Subcutaneous abdominal adipose tissue (tissue), 5 donors: ENCODE data around the gene OR52L1.

Source experiments
- H3K27ac ChIP-seq: one replicate; pipeline ENCODE4 v1.7.0; 2013; ENCODE audit warnings: low read depth, mild to moderate bottlenecking, inconsistent platforms, low read length, moderate library complexity
- H3K27me3 ChIP-seq, 5 donors: one replicate each; pipeline ENCODE4 v1.7.0; 2013; ENCODE audit warnings: low read length in 5 of 5, inconsistent platforms in 1 of 5; ENCODE audit not compliant: control insufficient read depth in 5 of 5, insufficient read depth in 4 of 5
- H3K36me3 ChIP-seq, 5 donors: one replicate each; pipeline ENCODE4 v1.7.0; 2013; ENCODE audit warnings: low read length in 5 of 5; ENCODE audit not compliant: control insufficient read depth in 5 of 5, insufficient read depth in 5 of 5
- H3K4me1 ChIP-seq, 5 donors: one replicate each; pipeline ENCODE4 v1.7.0; 2013; ENCODE audit warnings: low read length in 5 of 5, mild to moderate bottlenecking in 3 of 5, moderate library complexity in 1 of 5; ENCODE audit not compliant: control insufficient read depth in 5 of 5, insufficient read depth in 5 of 5
- H3K4me3 ChIP-seq, 5 donors: one replicate each; pipeline ENCODE4 v1.7.0; 2013; ENCODE audit warnings: low read length in 5 of 5, low read depth in 1 of 5
- H3K9ac ChIP-seq, 5 donors: one replicate each; pipeline ENCODE4 v1.7.0; 2013; ENCODE audit warnings: low read length in 5 of 5, mild to moderate bottlenecking in 4 of 5, moderate library complexity in 3 of 5
- H3K9me3 ChIP-seq, 5 donors: one replicate each; pipeline ENCODE4 v1.7.0; 2013; ENCODE audit warnings: low read length in 5 of 5; ENCODE audit not compliant: control insufficient read depth in 5 of 5
- donor health status: healthy.
- donor health status: healthy.
- donor health status: healthy.
- donor health status: healthy.
- donor health status: healthy.

The OR52L1 gene

GRCh38 chr11:5955586-5955985, 31.2 kb downstream of the OR52L1 start:
- no peak overlapping the region for H3K9ac ChIP-seq
- H3K36me3 ChIP-seq: no peaks in the 10 kb centered on the region
- peaks cover 0 to 8% (median 0%) of the 10 kb centered on the region in 5 donors for H3K9me3 ChIP-seq
- H3K27me3 ChIP-seq: no peaks in the 10 kb centered on the region
- no peaks in the 10 kb centered on the region for H3K4me1 ChIP-seq
- H3K27ac ChIP-seq: no peak overlapping the region
- no peak overlapping the region for H3K4me3 ChIP-seq

- peaks cover 0 to 6% (median 4%) of the 10 kb centered on the region in 5 donors for H3K9me3 ChIP-seq
These were observed 44.8 kb downstream of the OR52L1 start, which contains the start of gene OR56A3 for GRCh38 chr11:5941951-5942350. TSS of gene OR56A3 (plus strand) at chr11:5942251. CDS start at chr11:5947347, 5,096 bp downstream.

GRCh38 chr11:5940748-5941147, 46.0 kb downstream of the OR52L1 start:
- no peaks in the 10 kb centered on the region for H3K4me1 ChIP-seq
- peaks cover 0 to 6% (median 4%) of the 10 kb centered on the region in 5 donors for H3K9me3 ChIP-seq
- H3K9ac ChIP-seq: no peak overlapping the region
- H3K4me3 ChIP-seq: no peak overlapping the region
- H3K27ac ChIP-seq: no peak overlapping the region
- H3K27me3 ChIP-seq: no peaks in the 10 kb centered on the region
- no peaks in the 10 kb centered on the region for H3K36me3 ChIP-seq

More at GRCh38 chr11:5941951-5942350, 44.8 kb downstream of the OR52L1 start, which contains the start of gene OR56A3:
- H3K4me3 ChIP-seq: no peak within 1 kb of the TSS
- no peaks in the 10 kb centered on the region for H3K27me3 ChIP-seq
- H3K27ac ChIP-seq: no peak within 1 kb of the TSS
- no peaks in the 10 kb centered on the region for H3K36me3 ChIP-seq
- H3K4me1 ChIP-seq: no peaks in the 10 kb centered on the region
- no peak within 1 kb of the TSS for H3K9ac ChIP-seq

- Histone ChIP-seq H3K9me3 (peaks cover 0 to 6% (median 4%) of the 10 kb centered on the region in 5 donors), H3K4me3 (no peak overlapping the region), H3K9ac (no peak overlapping the region), H3K27ac (no peak overlapping the region), H3K27me3 (no peaks in the 10 kb centered on the region), H3K4me1 (no peaks in the 10 kb centered on the region), H3K36me3 (no peaks in the 10 kb centered on the region)
These were observed 48.2 kb downstream of the OR52L1 start for GRCh38 chr11:5938603-5938965.

- Histone ChIP-seq H3K27me3 (no peaks in the 10 kb centered on the region), H3K9ac (no peak overlapping the region), H3K4me1 (no peaks in the 10 kb centered on the region), H3K27ac (no peak overlapping the region), H3K4me3 (no peak overlapping the region), H3K9me3 (peaks cover 0 to 6% (median 4%) of the 10 kb centered on the region in 5 donors), H3K36me3 (no peaks in the 10 kb centered on the region)
These were observed 48.8 kb downstream of the OR52L1 start for GRCh38 chr11:5937868-5938602.
